A673 (cell line): ENCODE measurements around the gene BCL2L12. TPM values are rescaled to one million over a fixed set of nuclear protein-coding genes. Genes with fewer than 3 reads are reported as not detected.

Source experiments
- BruUV-seq: library from RNA; stranded (reverse); fragments of 400-500 nt; replicated peaks from 2 replicates; lab custom pipeline; 2021; lab: Mats Ljungman, UMichigan
- CTCF ChIA-PET: fragments of 300-600 bp; sonication (Branson Sonifier 250); formaldehyde crosslinking; loops from one replicate; lab custom pipeline; 2022; ENCODE audit warnings: antibody characterized with exemption; lab: Charles Lee
- POLR2A ChIA-PET: fragments of 300-600 bp; sonication (Branson Sonifier 250); formaldehyde crosslinking; loops from one replicate; lab custom pipeline; 2022; ENCODE audit warnings: antibody characterized with exemption; ENCODE audit not compliant: low non-redundant PET; lab: Charles Lee
- DNase-seq: peaks from one replicate; pipeline ENCODE4 v3.0.0-alpha.2; 2015; ENCODE audit warnings: low spot score
- H3K27ac ChIP-seq: fragments of 200-600 bp; sonication (generic); 2 replicates; pipeline ENCODE4 v1.5.1; 2016; ENCODE audit warnings: mixed run types, low read depth, mild to moderate bottlenecking, mixed read lengths, antibody characterized with exemption, low read length; ENCODE audit not compliant: poor library complexity, severe bottlenecking
- H3K27me3 ChIP-seq: fragments of 200-600 bp; sonication (generic); replicated peaks from 2 replicates; pipeline ENCODE4 v1.6.1; 2017; ENCODE audit warnings: mixed run types, low read depth, mild to moderate bottlenecking, mixed read lengths, antibody characterized with exemption, low read length; ENCODE audit not compliant: insufficient read depth, poor library complexity
- H3K36me3 ChIP-seq: fragments of 200-600 bp; sonication (generic); 2 replicates; pipeline ENCODE4 v1.6.1; 2016; ENCODE audit warnings: mixed run types, mild to moderate bottlenecking, mixed read lengths, antibody characterized with exemption, low read length; ENCODE audit not compliant: insufficient read depth, poor library complexity, severe bottlenecking
- H3K4me1 ChIP-seq: fragments of 200-600 bp; sonication (generic); 2 replicates; pipeline ENCODE4 v1.6.1; 2017; ENCODE audit warnings: mixed run types, mild to moderate bottlenecking, mixed read lengths, antibody characterized with exemption, low read length; ENCODE audit not compliant: insufficient read depth, poor library complexity, severe bottlenecking
- H3K4me3 ChIP-seq: fragments of 200-600 bp; sonication (generic); 2 replicates; pipeline ENCODE4 v1.5.1; 2016; ENCODE audit warnings: low read depth, mixed run types, mild to moderate bottlenecking, mixed read lengths, low read length; ENCODE audit not compliant: poor library complexity, severe bottlenecking
- H3K9me3 ChIP-seq: fragments of 200-600 bp; sonication (generic); 2 replicates; pipeline ENCODE4 v1.6.1; 2016; ENCODE audit warnings: mixed run types, low read depth, mild to moderate bottlenecking, mixed read lengths, antibody characterized with exemption, low read length; ENCODE audit not compliant: poor library complexity, severe bottlenecking
- EZH2 ChIP-seq: fragments of 200-600 bp; sonication (generic); IDR thresholded peaks from 2 replicates; pipeline ENCODE4 v1.6.1; 2017; ENCODE audit warnings: borderline replicate concordance, low read depth, mild to moderate bottlenecking, mixed read lengths, antibody characterized with exemption, low read length; ENCODE audit not compliant: poor library complexity, severe bottlenecking
- intact Hi-C: fragments of 100-400 bp; cut with micrococcal nuclease; formaldehyde crosslinking; loops from one replicate; pipeline ENCODE4 v1.10.0; 2022; ENCODE audit not compliant: unreplicated experiment
- total RNA-seq: library from RNA; stranded (reverse); gene quantifications from 2 replicates; pipeline ENCODE4 v1.2.3, GENCODE V29; 2021
- TF ChIP-seq, protein P1 (sequence below): fragments of 300-800, 200-600 bp; sonication (generic); conservative IDR thresholded peaks from 2 replicates; pipeline ENCODE4 v1.5.1; 2017; ENCODE audit warnings: low read depth, mild to moderate bottlenecking, antibody characterized with exemption, low read length, moderate library complexity, mixed read lengths

Gene BCL2L12
- total RNA-seq, 1 experiment from 2014 or later = 99.1 TPM

DNA sequence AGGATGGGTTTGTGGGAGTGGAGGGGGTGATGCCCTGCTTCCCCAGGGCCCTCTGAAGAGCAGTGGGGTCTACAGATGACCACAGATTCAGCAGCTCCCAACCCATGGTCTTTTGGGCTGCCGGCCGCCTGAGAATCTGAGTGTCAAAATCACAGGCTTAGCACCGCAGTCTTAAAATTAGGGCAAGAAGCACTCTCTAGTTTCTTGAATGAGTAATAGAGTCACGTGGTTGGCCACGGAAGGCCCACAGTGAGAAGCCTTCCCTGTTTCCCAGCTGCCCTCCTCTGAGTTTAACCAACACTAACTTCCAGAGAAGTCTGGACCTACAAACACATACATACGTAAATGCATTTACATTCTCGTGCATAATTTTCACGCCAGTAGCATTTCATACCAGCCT lies 16.5 kb downstream of the BCL2L12 start:
- intact Hi-C loops = no loop called here
- BruUV-seq = no TSS peak
- Histone ChIP-seq H3K36me3 (peaks cover 51% of the 10 kb centered on the region), H3K4me3 (no peak overlapping the region), H3K4me1 (peaks cover 31% of the 10 kb centered on the region), H3K27ac (no peak overlapping the region), H3K27me3 (no peaks in the 10 kb centered on the region), H3K9me3 (no peaks in the 10 kb centered on the region)
- DNase-seq = no peak
- no peak for TF ChIP-seq EZH2
- TF ChIP-seq, protein P1, sequence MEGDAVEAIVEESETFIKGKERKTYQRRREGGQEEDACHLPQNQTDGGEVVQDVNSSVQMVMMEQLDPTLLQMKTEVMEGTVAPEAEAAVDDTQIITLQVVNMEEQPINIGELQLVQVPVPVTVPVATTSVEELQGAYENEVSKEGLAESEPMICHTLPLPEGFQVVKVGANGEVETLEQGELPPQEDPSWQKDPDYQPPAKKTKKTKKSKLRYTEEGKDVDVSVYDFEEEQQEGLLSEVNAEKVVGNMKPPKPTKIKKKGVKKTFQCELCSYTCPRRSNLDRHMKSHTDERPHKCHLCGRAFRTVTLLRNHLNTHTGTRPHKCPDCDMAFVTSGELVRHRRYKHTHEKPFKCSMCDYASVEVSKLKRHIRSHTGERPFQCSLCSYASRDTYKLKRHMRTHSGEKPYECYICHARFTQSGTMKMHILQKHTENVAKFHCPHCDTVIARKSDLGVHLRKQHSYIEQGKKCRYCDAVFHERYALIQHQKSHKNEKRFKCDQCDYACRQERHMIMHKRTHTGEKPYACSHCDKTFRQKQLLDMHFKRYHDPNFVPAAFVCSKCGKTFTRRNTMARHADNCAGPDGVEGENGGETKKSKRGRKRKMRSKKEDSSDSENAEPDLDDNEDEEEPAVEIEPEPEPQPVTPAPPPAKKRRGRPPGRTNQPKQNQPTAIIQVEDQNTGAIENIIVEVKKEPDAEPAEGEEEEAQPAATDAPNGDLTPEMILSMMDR = no peak
- ChIA-PET CTCF (no interaction called here), POLR2A (no interaction called here)

DNA sequence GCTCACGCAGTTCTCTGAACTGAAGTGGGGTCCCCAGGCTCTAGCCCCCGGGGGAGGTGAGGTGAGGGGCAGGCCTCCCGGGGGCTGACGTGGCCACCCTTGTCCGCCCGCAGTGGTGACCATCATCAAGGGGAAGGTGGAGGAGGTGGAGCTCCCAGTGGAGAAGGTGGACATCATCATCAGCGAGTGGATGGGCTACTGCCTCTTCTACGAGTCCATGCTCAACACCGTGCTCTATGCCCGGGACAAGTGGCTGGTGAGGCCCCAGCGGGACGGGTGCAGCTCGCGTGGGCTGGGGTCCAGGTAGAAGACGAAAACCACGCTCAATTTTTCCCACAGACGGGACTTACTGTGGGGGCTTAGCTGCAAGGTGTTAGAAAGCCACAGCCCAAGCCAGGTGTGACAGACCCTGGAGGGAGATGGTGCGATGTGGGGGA lies 18.1 kb downstream of the BCL2L12 start:
- TF ChIP-seq EZH2 = no peak
- TF ChIP-seq, protein P1 = no peak
- DNase-seq = no peak
- ChIA-PET POLR2A (no interaction called here), CTCF (no interaction called here)
- Histone ChIP-seq H3K4me1 (peaks cover 42% of the 10 kb centered on the region), H3K36me3 (peaks cover 53% of the 10 kb centered on the region), H3K4me3 (no peak overlapping the region), H3K27ac (no peak overlapping the region), H3K27me3 (no peaks in the 10 kb centered on the region), H3K9me3 (no peaks in the 10 kb centered on the region)
- no TSS peak for BruUV-seq
- intact Hi-C loops = no loop called here

DNA sequence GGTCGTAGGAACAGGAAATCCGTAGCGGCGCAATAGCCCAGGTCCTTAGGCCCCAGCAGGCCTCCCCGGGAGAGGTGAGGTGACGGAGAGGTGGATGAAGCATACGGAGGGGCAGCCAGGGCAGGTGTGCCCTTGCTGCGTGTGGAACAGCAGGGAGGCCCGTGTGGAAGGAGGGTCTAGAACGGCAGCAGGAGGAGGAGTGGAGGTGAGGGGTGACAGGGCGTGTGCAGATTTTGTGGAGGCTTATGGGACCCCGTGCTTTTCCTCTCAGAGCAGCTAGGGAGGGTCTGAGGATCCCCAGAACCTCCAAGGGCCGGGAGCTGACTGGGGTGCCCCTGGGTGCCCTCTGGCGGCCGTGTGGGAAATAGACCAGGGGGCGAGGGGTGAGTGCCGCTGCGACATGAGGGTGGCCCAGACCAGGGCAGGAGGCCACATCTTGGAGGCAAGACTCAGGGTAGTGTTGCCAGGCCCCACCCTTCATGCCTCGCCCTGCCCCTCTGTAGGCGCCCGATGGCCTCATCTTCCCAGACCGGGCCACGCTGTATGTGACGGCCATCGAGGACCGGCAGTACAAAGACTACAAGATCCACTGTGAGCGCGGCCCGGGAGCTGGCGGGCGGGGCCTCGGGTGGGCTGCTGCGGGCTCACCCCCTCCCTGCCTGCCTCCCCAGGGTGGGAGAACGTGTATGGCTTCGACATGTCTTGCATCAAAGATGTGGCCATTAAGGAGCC lies 18.7 kb downstream of the BCL2L12 start:
- intact Hi-C loops = no loop called here
- peak; percentile 47 for DNase-seq
- Histone ChIP-seq H3K4me3 (no peak overlapping the region), H3K27me3 (no peaks in the 10 kb centered on the region), H3K36me3 (peaks cover 58% of the 10 kb centered on the region), H3K27ac (peak overlapping the region; percentile 10), H3K9me3 (no peaks in the 10 kb centered on the region), H3K4me1 (peaks cover 44% of the 10 kb centered on the region)
- no peak for TF ChIP-seq EZH2
- TF ChIP-seq, protein P1 = peak; percentile 63
- CTCF ChIA-PET = interaction anchor here (0.5 kb wide), 1 partner anchor 38 kb away, joined by 4 read pairs; no protein-coding TSS in a partner anchor
- BruUV-seq = no TSS peak
- POLR2A ChIA-PET = no interaction called here
